Breast epithelium (tissue), 3 donors: Measurements from ENCODE around the gene SYNGR4.

Experiments used
- POLR2A ChIP-seq: fragments of 450-650 bp; IDR thresholded peaks from one replicate; pipeline ENCODE4 v1.6.1; 2016; ENCODE audit warnings: antibody characterized with exemption, mild to moderate bottlenecking, moderate library complexity
- TF ChIP-seq, protein P1 (sequence below), 3 donors: fragments of 450-650 bp; IDR thresholded peaks; one replicate each; pipeline ENCODE4 v1.5.1; 2016 to 2017; ENCODE audit warnings: antibody characterized with exemption in 3 of 3, mild to moderate bottlenecking in 3 of 3, moderate library complexity in 3 of 3

DNA sequence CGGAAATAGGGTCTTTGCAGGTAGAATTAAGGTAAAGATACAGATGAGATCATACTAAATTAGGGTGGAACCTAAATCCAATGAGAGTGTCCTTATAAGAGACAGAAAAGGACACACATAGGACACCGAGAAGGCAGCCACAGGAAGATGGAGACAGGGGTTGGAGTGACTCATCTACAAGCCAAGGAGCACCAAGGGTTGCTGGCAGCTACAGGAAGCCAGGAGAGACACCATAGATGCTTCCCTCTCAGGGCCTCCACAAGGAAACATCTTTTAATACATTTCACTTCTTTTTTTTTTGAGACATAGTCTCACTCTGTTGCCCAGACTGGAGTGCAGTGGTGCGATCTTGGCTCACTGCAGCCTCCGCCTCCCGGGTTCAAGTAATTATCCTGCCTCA is 10.5 kb upstream of the SYNGR4 start:
- TF ChIP-seq, protein P1, sequence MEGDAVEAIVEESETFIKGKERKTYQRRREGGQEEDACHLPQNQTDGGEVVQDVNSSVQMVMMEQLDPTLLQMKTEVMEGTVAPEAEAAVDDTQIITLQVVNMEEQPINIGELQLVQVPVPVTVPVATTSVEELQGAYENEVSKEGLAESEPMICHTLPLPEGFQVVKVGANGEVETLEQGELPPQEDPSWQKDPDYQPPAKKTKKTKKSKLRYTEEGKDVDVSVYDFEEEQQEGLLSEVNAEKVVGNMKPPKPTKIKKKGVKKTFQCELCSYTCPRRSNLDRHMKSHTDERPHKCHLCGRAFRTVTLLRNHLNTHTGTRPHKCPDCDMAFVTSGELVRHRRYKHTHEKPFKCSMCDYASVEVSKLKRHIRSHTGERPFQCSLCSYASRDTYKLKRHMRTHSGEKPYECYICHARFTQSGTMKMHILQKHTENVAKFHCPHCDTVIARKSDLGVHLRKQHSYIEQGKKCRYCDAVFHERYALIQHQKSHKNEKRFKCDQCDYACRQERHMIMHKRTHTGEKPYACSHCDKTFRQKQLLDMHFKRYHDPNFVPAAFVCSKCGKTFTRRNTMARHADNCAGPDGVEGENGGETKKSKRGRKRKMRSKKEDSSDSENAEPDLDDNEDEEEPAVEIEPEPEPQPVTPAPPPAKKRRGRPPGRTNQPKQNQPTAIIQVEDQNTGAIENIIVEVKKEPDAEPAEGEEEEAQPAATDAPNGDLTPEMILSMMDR (IDR thresholded peaks at IDR 0.05): no peak
- no peak for TF ChIP-seq POLR2A
